Neural progenitor cell (in vitro differentiated cells): ENCODE data around the gene SUPT20HL2. TPM values are rescaled to one million over a fixed set of nuclear protein-coding genes. Genes with fewer than 3 reads are reported as not detected.

Experiments
- DNase-seq: peaks from one replicate; pipeline ENCODE4 v3.0.0-alpha.2; 2016; ENCODE audit warnings: low spot score
- H2AFZ ChIP-seq: fragments of 200-600 bp; sonication (generic); replicated peaks from 2 replicates; pipeline ENCODE4 v1.6.1; 2016; ENCODE audit warnings: antibody characterized with exemption
- H3F3A ChIP-seq: fragments of 200-600 bp; sonication (generic); 2 replicates; pipeline ENCODE4 v1.6.1; 2016; ENCODE audit warnings: antibody characterized with exemption, low read depth
- H3K27ac ChIP-seq: fragments of 200-600 bp; sonication (generic); 2 replicates; pipeline ENCODE4 v1.5.1; 2016; ENCODE audit warnings: mild to moderate bottlenecking
- H3K27me3 ChIP-seq: fragments of 200-600 bp; sonication (generic); 2 replicates; pipeline ENCODE4 v1.6.1; 2016; ENCODE audit warnings: mild to moderate bottlenecking, moderate library complexity
- H3K36me3 ChIP-seq: fragments of 200-600 bp; sonication (generic); 2 replicates; pipeline ENCODE4 v1.5.1; 2016
- H3K4me1 ChIP-seq: fragments of 200-600 bp; sonication (generic); 2 replicates; pipeline ENCODE4 v1.6.1; 2016; ENCODE audit warnings: mixed run types
- H3K4me2 ChIP-seq: fragments of 200-600 bp; sonication (generic); 2 replicates; pipeline ENCODE4 v1.6.1; 2016
- H3K4me3 ChIP-seq: fragments of 200-600 bp; sonication (generic); 2 replicates; pipeline ENCODE4 v1.5.1; 2016
- H3K79me2 ChIP-seq: fragments of 200-600 bp; sonication (generic); 2 replicates; pipeline ENCODE4 v1.6.1; 2016; ENCODE audit warnings: low read depth
- H3K9ac ChIP-seq: fragments of 200-600 bp; sonication (generic); 2 replicates; pipeline ENCODE4 v1.6.1; 2016
- H3K9me3 ChIP-seq: fragments of 200-600 bp; sonication (generic); 2 replicates; pipeline ENCODE4 v1.5.1; 2016; ENCODE audit warnings: low read depth
- H4K20me1 ChIP-seq: fragments of 200-600 bp; sonication (generic); 2 replicates; pipeline ENCODE4 v1.6.1; 2016; ENCODE audit warnings: low read depth
- H3K27ac Mint-ChIP-seq: 3 replicates; pipeline ENCODE4 v1.8.0; 2021; ENCODE audit warnings: mixed read lengths
- H3K27me3 Mint-ChIP-seq: 2 replicates; pipeline ENCODE4 v1.8.0; 2022; ENCODE audit warnings: low read depth, mild to moderate bottlenecking, inconsistent platforms, moderate library complexity, mixed read lengths; ENCODE audit not compliant: insufficient read depth
- H3K36me3 Mint-ChIP-seq: 3 replicates; pipeline ENCODE4 v1.8.0; 2021; ENCODE audit warnings: mixed read lengths
- H3K4me1 Mint-ChIP-seq: 3 replicates; pipeline ENCODE4 v1.8.0; 2021; ENCODE audit warnings: mixed read lengths
- H3K4me3 Mint-ChIP-seq: 3 replicates; pipeline ENCODE4 v1.8.0; 2021; ENCODE audit warnings: mild to moderate bottlenecking, moderate library complexity, mixed read lengths
- H3K9me3 Mint-ChIP-seq: 3 replicates; pipeline ENCODE4 v1.8.0; 2020; ENCODE audit warnings: mixed read lengths
- CTCF ChIP-seq: fragments of 200-600 bp; sonication (generic); IDR thresholded peaks from 2 replicates; pipeline ENCODE4 v1.5.1; 2017; ENCODE audit warnings: antibody characterized with exemption, mild to moderate bottlenecking
- EZH2 ChIP-seq: fragments of 200-600 bp; sonication (generic); IDR thresholded peaks from 2 replicates; pipeline ENCODE4 v1.6.1; 2017; ENCODE audit warnings: antibody characterized with exemption, mild to moderate bottlenecking, moderate library complexity
- EZH2phosphoT487 ChIP-seq: fragments of 200-600 bp; sonication (generic); IDR thresholded peaks from 2 replicates; pipeline ENCODE4 v1.6.1; 2017; ENCODE audit warnings: antibody characterized with exemption
- total RNA-seq: library from RNA; depleted of rRNA; stranded (reverse); fragments of >200 nt; gene quantifications from 2 replicates; pipeline ENCODE4 v1.2.3, GENCODE V29; 2015; ENCODE audit warnings: low replicate concordance

The SUPT20HL2 gene
- total RNA-seq, 1 donor from 2014 or later, result not detected

GRCh38 chrX:24343719-24344118, 29.9 kb upstream of the SUPT20HL2 start:
- no peaks in the 10 kb centered on the region for H3K27me3 Mint-ChIP-seq
- peaks cover 14% of the 10 kb centered on the region for H3K4me1 ChIP-seq
- no peak overlapping the region for H3K4me2 ChIP-seq
- H4K20me1 ChIP-seq, result no peaks in the 10 kb centered on the region
- no peak overlapping the region for H3K27ac ChIP-seq
- no peaks in the 10 kb centered on the region for H3K9me3 Mint-ChIP-seq
- H3K4me1 Mint-ChIP-seq, result peaks cover 9% of the 10 kb centered on the region
- H3K9ac ChIP-seq, result no peak overlapping the region
- no peak overlapping the region for H2AFZ ChIP-seq
- TF ChIP-seq EZH2phosphoT487 (no peak), CTCF (no peak)
- no peaks in the 10 kb centered on the region for H3K27me3 ChIP-seq
- H3F3A ChIP-seq, result peaks cover 14% of the 10 kb centered on the region
- no peaks in the 10 kb centered on the region for H3K36me3 ChIP-seq
- H3K4me3 ChIP-seq, result no peak overlapping the region
- no peaks in the 10 kb centered on the region for H3K79me2 ChIP-seq
- no peak overlapping the region for H3K4me3 Mint-ChIP-seq
- H3K9me3 ChIP-seq, result no peaks in the 10 kb centered on the region
- no peak for DNase-seq
- H3K36me3 Mint-ChIP-seq, result no peaks in the 10 kb centered on the region
- no peak overlapping the region for H3K27ac Mint-ChIP-seq

- no peaks in the 10 kb centered on the region for H4K20me1 ChIP-seq
- H3K4me3 ChIP-seq, result no peak overlapping the region
- H3K36me3 ChIP-seq, result no peaks in the 10 kb centered on the region
- H3K4me1 ChIP-seq, result no peaks in the 10 kb centered on the region
- no peaks in the 10 kb centered on the region for H3K27me3 Mint-ChIP-seq
- H3K9ac ChIP-seq, result no peak overlapping the region
- H3F3A ChIP-seq, result no peaks in the 10 kb centered on the region
- H3K36me3 Mint-ChIP-seq, result no peaks in the 10 kb centered on the region
- H3K9me3 ChIP-seq, result no peaks in the 10 kb centered on the region
- H3K27me3 ChIP-seq, result no peaks in the 10 kb centered on the region
- no peaks in the 10 kb centered on the region for H3K4me1 Mint-ChIP-seq
- H3K4me2 ChIP-seq, result no peak overlapping the region
- no peak overlapping the region for H3K27ac ChIP-seq
- no peak overlapping the region for H3K4me3 Mint-ChIP-seq
- H3K9me3 Mint-ChIP-seq, result no peaks in the 10 kb centered on the region
- no peak overlapping the region for H3K27ac Mint-ChIP-seq
- TF ChIP-seq CTCF (no peak), EZH2phosphoT487 (no peak), EZH2 (no peak)
- no peak overlapping the region for H2AFZ ChIP-seq
- H3K79me2 ChIP-seq, result no peaks in the 10 kb centered on the region
- no peak for DNase-seq
Observed at GRCh38 chrX:24341795-24342194, 27.9 kb upstream of the SUPT20HL2 start.

GRCh38 chrX:24340501-24340900, 26.6 kb upstream of the SUPT20HL2 start:
- H3F3A ChIP-seq, result no peaks in the 10 kb centered on the region
- no peak overlapping the region for H2AFZ ChIP-seq
- no peaks in the 10 kb centered on the region for H3K79me2 ChIP-seq
- H3K9ac ChIP-seq, result no peak overlapping the region
- no peak for DNase-seq
- H3K9me3 Mint-ChIP-seq, result no peaks in the 10 kb centered on the region
- no peaks in the 10 kb centered on the region for H3K36me3 ChIP-seq
- H3K4me3 ChIP-seq, result no peak overlapping the region
- no peak overlapping the region for H3K27ac ChIP-seq
- H3K27ac Mint-ChIP-seq, result no peak overlapping the region
- H3K4me1 Mint-ChIP-seq, result no peaks in the 10 kb centered on the region
- no peaks in the 10 kb centered on the region for H3K9me3 ChIP-seq
- no peak overlapping the region for H3K4me3 Mint-ChIP-seq
- H3K4me2 ChIP-seq, result no peak overlapping the region
- H3K4me1 ChIP-seq, result no peaks in the 10 kb centered on the region
- no peaks in the 10 kb centered on the region for H3K27me3 Mint-ChIP-seq
- H3K36me3 Mint-ChIP-seq, result no peaks in the 10 kb centered on the region
- no peak for TF ChIP-seq EZH2
- no peaks in the 10 kb centered on the region for H3K27me3 ChIP-seq
- H4K20me1 ChIP-seq, result no peaks in the 10 kb centered on the region

GRCh38 chrX:24339911-24340310, 26.0 kb upstream of the SUPT20HL2 start:
- H3K9me3 ChIP-seq, result no peaks in the 10 kb centered on the region
- H3F3A ChIP-seq, result no peaks in the 10 kb centered on the region
- H3K27me3 Mint-ChIP-seq, result no peaks in the 10 kb centered on the region
- H3K27ac ChIP-seq, result no peak overlapping the region
- H3K36me3 ChIP-seq, result no peaks in the 10 kb centered on the region
- H3K4me1 ChIP-seq, result no peaks in the 10 kb centered on the region
- no peaks in the 10 kb centered on the region for H3K36me3 Mint-ChIP-seq
- no peak overlapping the region for H3K27ac Mint-ChIP-seq
- H3K27me3 ChIP-seq, result no peaks in the 10 kb centered on the region
- H3K79me2 ChIP-seq, result no peaks in the 10 kb centered on the region
- no peak overlapping the region for H2AFZ ChIP-seq
- no peak for TF ChIP-seq CTCF
- no peak for TF ChIP-seq EZH2
- TF ChIP-seq EZH2phosphoT487, result no peak
- H3K9ac ChIP-seq, result no peak overlapping the region
- no peak overlapping the region for H3K4me3 ChIP-seq
- no peaks in the 10 kb centered on the region for H4K20me1 ChIP-seq
- H3K4me1 Mint-ChIP-seq, result no peaks in the 10 kb centered on the region
- DNase-seq, result no peak
- H3K4me2 ChIP-seq, result no peak overlapping the region
- no peaks in the 10 kb centered on the region for H3K9me3 Mint-ChIP-seq
- H3K4me3 Mint-ChIP-seq, result no peak overlapping the region
